A549 treated with CORT108297 at 1 μM for 4 hours (cell line): ENCODE data around the gene POLR3B. TPM values are rescaled to one million over a fixed set of nuclear protein-coding genes. Genes with fewer than 3 reads are reported as not detected.

Experiments
- total RNA-seq: library from RNA; stranded (reverse); fragments of 200-300 nt; extraction: Qiagen RNA extraction; gene quantifications from 5 replicates; pipeline ENCODE4 v1.2.3, GENCODE V29; 2022

The POLR3B gene
- total RNA-seq: 5.0 to 5.9 TPM (median 5.2 TPM) in 5 replicates

GRCh38 chr12:106357549-106358395, at the start of gene POLR3B:
POLR3B (plus strand) TSS chr12:106357748; CDS start chr12:106357880, 132 bp downstream.

Other genes with a start within 250 kb of the POLR3B start
- gene NUAK1, start 218.8 kb upstream of the POLR3B start, total RNA-seq: 8.8 to 11.0 TPM (median 10.3 TPM) in 5 replicates
- 78.0 to 92.4 TPM (median 87.0 TPM) in 5 replicates for gene CKAP4, start 109.7 kb upstream of the POLR3B start, total RNA-seq
- 1.8 to 3.1 TPM (median 2.5 TPM) in 5 replicates for gene TCP11L2, start 55.0 kb upstream of the POLR3B start, total RNA-seq
- not detected in 5 replicates for gene RFX4, start 225.3 kb downstream of the POLR3B start, total RNA-seq